Measurements from ENCODE around the gene FAM83D.

Gene FAM83D

GRCh38 chr20:38931984-38932383, 5.8 kb downstream of the FAM83D start:
- DNase-seq (ENCODE audit: low read depth in 1 of 2, low spot score in 1 of 2), result no peak
- in situ Hi-C loops (cut with HindIII; ENCODE audit: low pct_unique_long_range_greater_than_20kb, low sequenced_read_pairs), result no loop called here
- no peak for TF ChIP-seq JUND (IDR thresholded peaks at IDR 0.05; ENCODE audit: low read depth)

GRCh38 chr20:38932457-38933120, 6.4 kb downstream of the FAM83D start:
- no peak for TF ChIP-seq JUND (IDR thresholded peaks at IDR 0.05; ENCODE audit: low read depth)

GRCh38 chr20:38934530-38934929, 8.3 kb downstream of the FAM83D start:
- in situ Hi-C loops (cut with HindIII; ENCODE audit: low pct_unique_long_range_greater_than_20kb, low sequenced_read_pairs), result no loop called here
- no peak for DNase-seq (ENCODE audit: low read depth in 1 of 2, low spot score in 1 of 2)
- no peak for TF ChIP-seq JUND (IDR thresholded peaks at IDR 0.05; ENCODE audit: low read depth)

More at GRCh38 chr20:38932457-38933120, 6.4 kb downstream of the FAM83D start:
- in situ Hi-C loops (cut with HindIII; ENCODE audit: low pct_unique_long_range_greater_than_20kb, low sequenced_read_pairs), result no loop called here
- DNase-seq (ENCODE audit: low read depth in 1 of 2, low spot score in 1 of 2), result no peak

GRCh38 chr20:38935285-38935684, 9.1 kb downstream of the FAM83D start:
- no peak for TF ChIP-seq JUND (IDR thresholded peaks at IDR 0.05; ENCODE audit: low read depth)
- no peak for DNase-seq (ENCODE audit: low read depth in 1 of 2, low spot score in 1 of 2)
- in situ Hi-C loops (cut with HindIII; ENCODE audit: low pct_unique_long_range_greater_than_20kb, low sequenced_read_pairs), result no loop called here

- TF ChIP-seq JUND (IDR thresholded peaks at IDR 0.05; ENCODE audit: low read depth), result no peak
- in situ Hi-C loops (cut with HindIII; ENCODE audit: low pct_unique_long_range_greater_than_20kb, low sequenced_read_pairs), result no loop called here
- no peak for DNase-seq (ENCODE audit: low read depth in 1 of 2, low spot score in 1 of 2)
Measured at GRCh38 chr20:38935967-38936407, 9.8 kb downstream of the FAM83D start.

- in situ Hi-C loops (cut with HindIII; ENCODE audit: low pct_unique_long_range_greater_than_20kb, low sequenced_read_pairs), result no loop called here
- no peak for TF ChIP-seq JUND (IDR thresholded peaks at IDR 0.05; ENCODE audit: low read depth)
- no peak for DNase-seq (ENCODE audit: low read depth in 1 of 2, low spot score in 1 of 2)
Measured at GRCh38 chr20:38937000-38937399, 10.8 kb downstream of the FAM83D start.

- TF ChIP-seq JUND (IDR thresholded peaks at IDR 0.05; ENCODE audit: low read depth), result no peak
- in situ Hi-C loops (cut with HindIII; ENCODE audit: low pct_unique_long_range_greater_than_20kb, low sequenced_read_pairs), result no loop called here
- DNase-seq (ENCODE audit: low read depth in 1 of 2, low spot score in 1 of 2), result no peak
Measured at GRCh38 chr20:38937978-38938473, 11.8 kb downstream of the FAM83D start.

GRCh38 chr20:38939686-38940085, 13.5 kb downstream of the FAM83D start:
- in situ Hi-C loops (cut with HindIII; ENCODE audit: low pct_unique_long_range_greater_than_20kb, low sequenced_read_pairs), result no loop called here
- no peak for DNase-seq (ENCODE audit: low read depth in 1 of 2, low spot score in 1 of 2)
- no peak for TF ChIP-seq JUND (IDR thresholded peaks at IDR 0.05; ENCODE audit: low read depth)

GRCh38 chr20:38940644-38941043, 14.4 kb downstream of the FAM83D start:
- TF ChIP-seq JUND (IDR thresholded peaks at IDR 0.05; ENCODE audit: low read depth), result no peak
- DNase-seq (ENCODE audit: low read depth in 1 of 2, low spot score in 1 of 2), result no peak
- in situ Hi-C loops (cut with HindIII; ENCODE audit: low pct_unique_long_range_greater_than_20kb, low sequenced_read_pairs), result no loop called here

GRCh38 chr20:38941726-38942389, 15.6 kb downstream of the FAM83D start:
- DNase-seq (ENCODE audit: low read depth in 1 of 2, low spot score in 1 of 2), result no peak
- no peak for TF ChIP-seq JUND (IDR thresholded peaks at IDR 0.05; ENCODE audit: low read depth)
- in situ Hi-C loops (cut with HindIII; ENCODE audit: low pct_unique_long_range_greater_than_20kb, low sequenced_read_pairs), result no loop called here

- TF ChIP-seq JUND (IDR thresholded peaks at IDR 0.05; ENCODE audit: low read depth), result no peak
- DNase-seq (ENCODE audit: low read depth in 1 of 2, low spot score in 1 of 2), result no peak
- in situ Hi-C loops (cut with HindIII; ENCODE audit: low pct_unique_long_range_greater_than_20kb, low sequenced_read_pairs), result no loop called here
Measured at GRCh38 chr20:38945012-38945411, 18.8 kb downstream of the FAM83D start.

- in situ Hi-C loops (cut with HindIII; ENCODE audit: low pct_unique_long_range_greater_than_20kb, low sequenced_read_pairs), result no loop called here
- TF ChIP-seq JUND (IDR thresholded peaks at IDR 0.05; ENCODE audit: low read depth), result no peak
- DNase-seq (ENCODE audit: low read depth in 1 of 2, low spot score in 1 of 2), result no peak
Measured at GRCh38 chr20:38946836-38947235, 20.6 kb downstream of the FAM83D start.

GRCh38 chr20:38947931-38948362, 21.7 kb downstream of the FAM83D start:
- in situ Hi-C loops (cut with HindIII; ENCODE audit: low pct_unique_long_range_greater_than_20kb, low sequenced_read_pairs), result no loop called here
- DNase-seq (ENCODE audit: low read depth in 1 of 2, low spot score in 1 of 2), result no peak
- TF ChIP-seq JUND (IDR thresholded peaks at IDR 0.05; ENCODE audit: low read depth), result no peak

Data from T47D (cell line).